Peyer's patch (tissue), 4 donors: ENCODE results near the gene IWS1.

Experiments
- CTCF ChIP-seq, 6 experiments: fragments of 450-650 bp in 4 of 6; fragments of 200-600 bp in 2 of 6; sonication (generic) in 1 of 6; IDR thresholded peaks; one replicate each; pipeline ENCODE4 v1.5.1; 2017 to 2019; ENCODE audit warnings: antibody characterized with exemption in 6 of 6, mild to moderate bottlenecking in 3 of 6, moderate library complexity in 1 of 6
- POLR2A ChIP-seq, 2 donors: fragments of 450-650 bp; IDR thresholded peaks; one replicate each; pipeline ENCODE4 v1.5.1; 2017; ENCODE audit warnings: antibody characterized with exemption in 2 of 2, mild to moderate bottlenecking in 2 of 2, moderate library complexity in 2 of 2

GRCh38 chr2:127528487-127528886 is 2.2 kb upstream of the IWS1 start:
- TF ChIP-seq CTCF (IDR thresholded peaks at IDR 0.05) (no peak), POLR2A (IDR thresholded peaks at IDR 0.05) (no peak)
